Activated CD8-positive, alpha-beta memory T cell treated with anti-CD3 and anti-CD28 coated beads, Interleukin-2, amount 50 U/mL, for 1 hour (primary cell): ENCODE data around the gene C8A.

Source experiments
- DNase-seq: peaks from one replicate; pipeline ENCODE4 v3.0.0-alpha.2; 2020; ENCODE audit errors: extremely low read depth

The C8A gene

DNA sequence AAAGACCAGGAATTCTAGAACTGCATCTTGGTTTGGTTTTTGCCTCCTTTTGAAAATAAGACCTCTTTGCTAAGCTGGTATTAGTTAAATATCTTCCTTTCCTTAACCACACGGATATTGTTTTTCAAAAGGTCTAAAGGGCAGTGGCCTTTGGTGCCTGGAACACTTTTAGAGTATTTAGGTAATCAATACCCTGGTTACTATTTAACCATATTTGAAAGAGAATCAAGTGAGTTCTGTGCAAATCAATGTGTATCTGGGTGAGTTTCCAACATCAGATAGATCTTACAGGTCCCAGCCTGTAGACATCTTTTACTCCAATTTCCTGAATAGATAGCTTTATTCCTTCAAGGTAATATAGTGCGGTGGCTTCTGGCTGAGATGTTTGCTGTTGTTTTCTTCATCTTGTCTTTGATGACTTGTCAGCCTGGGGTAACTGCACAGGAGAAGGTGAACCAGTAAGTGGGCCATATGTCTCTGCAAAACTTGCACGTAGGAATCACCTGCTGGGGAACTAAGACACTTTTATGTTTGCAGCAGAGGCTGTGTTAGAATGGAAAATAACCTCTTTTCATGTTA, at the start of gene C8A:
Gene C8A (plus strand): TSS at position 277 of the 579 bp plus-strand sequence. CDS start 105 bp downstream, at position 382.
- no peak for DNase-seq

- no peak for DNase-seq
Measured at GRCh38 chr1:56806804-56807203, 47.8 kb upstream of the C8A start.

- no peak for DNase-seq
Measured at GRCh38 chr1:56808410-56808809, 46.2 kb upstream of the C8A start.

- DNase-seq: no peak
Measured at GRCh38 chr1:56811331-56811730, 43.3 kb upstream of the C8A start.

DNA sequence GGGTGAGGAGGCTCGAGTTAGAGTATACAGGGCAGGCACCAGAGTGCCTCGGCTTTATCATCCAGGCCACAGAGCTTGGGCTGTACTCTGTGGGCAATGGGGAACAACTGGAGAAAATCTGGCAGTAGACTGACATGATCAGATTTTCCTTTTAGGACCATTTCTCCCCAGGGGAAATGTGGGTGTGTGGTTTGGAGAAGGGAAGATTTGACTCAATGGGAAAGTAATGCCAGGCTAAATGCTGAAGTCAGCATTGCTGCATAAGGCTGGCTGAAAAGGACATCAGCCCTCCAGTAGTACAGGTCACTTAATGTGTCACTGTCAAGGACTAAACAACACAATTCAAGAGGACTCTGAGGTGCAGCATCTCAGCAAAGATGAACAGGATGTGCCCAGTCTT, 40.4 kb upstream of the C8A start:
- DNase-seq: no peak

GRCh38 chr1:56816264-56816663, 38.3 kb upstream of the C8A start:
- no peak for DNase-seq

DNA sequence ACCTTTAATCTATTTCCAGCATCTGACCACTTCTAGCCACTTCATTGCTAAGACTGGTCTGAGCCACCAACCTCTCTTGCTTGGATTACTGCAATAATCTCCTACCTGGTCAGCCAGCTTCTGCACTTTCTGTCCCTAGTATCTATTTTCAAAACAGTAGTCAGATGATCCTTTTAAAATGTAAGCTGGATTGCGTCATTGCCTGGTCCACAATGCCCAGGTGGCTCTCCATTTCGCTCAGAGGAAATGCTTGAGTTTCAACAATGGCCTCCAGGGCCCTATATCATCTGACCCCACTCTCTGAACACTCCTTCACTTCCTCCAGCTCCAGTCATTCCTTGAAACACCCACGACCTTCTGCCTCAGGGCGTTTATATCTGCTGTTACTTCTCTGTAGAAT, 37.7 kb upstream of the C8A start:
- no peak for DNase-seq

- no peak for DNase-seq
Measured at GRCh38 chr1:56817716-56818463, 36.7 kb upstream of the C8A start.

- no peak for DNase-seq
Measured at GRCh38 chr1:56819387-56819899, 35.2 kb upstream of the C8A start, which contains the start of gene FYB2. TSS of gene FYB2 (minus strand) at chr1:56819404. CDS start at chr1:56819290, 114 bp downstream.

DNA sequence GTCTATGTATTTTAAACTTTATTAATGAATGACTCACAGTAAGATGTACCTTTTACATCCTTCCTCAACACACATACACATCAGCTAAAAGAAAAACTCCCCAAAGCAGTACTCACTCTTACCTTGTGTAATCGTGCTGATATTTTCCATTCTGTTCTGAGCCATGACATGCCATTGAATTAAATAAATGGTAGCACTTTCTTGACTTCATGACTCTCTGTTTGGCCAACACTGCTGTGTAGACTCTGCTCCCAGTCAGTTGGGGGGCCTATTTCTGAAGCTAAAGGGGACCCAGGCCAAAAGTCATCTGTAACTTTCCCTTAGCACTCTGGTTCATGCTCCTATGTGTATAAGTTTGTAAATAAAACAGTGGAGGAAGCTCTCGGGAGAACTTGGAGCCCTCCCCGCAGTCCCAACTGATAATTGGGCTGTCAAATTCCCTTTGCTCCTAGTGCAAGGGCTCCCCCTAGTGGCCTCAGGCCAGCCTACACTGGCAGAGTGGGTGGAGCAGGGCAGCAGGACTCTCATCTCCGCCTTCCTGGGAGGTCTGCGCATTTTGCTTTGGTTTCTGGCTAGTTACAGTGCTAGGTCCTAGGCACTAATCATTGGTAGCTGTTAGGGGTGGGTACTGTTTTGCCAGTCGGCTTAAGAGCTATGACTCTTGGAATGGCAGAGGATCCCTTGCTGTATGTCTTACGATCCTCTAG, 33.7 kb upstream of the C8A start:
- DNase-seq: no peak

DNA sequence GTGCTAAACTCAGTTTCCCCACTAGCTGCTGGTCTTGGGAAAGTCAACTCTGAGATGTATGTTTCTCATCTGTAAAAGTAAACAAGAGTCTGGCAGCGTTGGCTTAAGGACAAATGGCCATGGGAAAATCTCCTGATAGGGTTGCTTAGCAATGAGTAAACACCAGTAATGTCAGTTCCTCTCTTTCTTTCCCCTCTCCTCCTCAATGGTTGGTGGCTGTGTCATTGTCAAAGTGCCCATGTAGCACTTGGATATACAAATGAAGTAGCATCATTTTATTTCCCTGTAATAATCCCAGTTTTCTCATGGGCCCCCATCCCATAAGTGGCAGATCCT, 33.2 kb upstream of the C8A start:
- no peak for DNase-seq

DNA sequence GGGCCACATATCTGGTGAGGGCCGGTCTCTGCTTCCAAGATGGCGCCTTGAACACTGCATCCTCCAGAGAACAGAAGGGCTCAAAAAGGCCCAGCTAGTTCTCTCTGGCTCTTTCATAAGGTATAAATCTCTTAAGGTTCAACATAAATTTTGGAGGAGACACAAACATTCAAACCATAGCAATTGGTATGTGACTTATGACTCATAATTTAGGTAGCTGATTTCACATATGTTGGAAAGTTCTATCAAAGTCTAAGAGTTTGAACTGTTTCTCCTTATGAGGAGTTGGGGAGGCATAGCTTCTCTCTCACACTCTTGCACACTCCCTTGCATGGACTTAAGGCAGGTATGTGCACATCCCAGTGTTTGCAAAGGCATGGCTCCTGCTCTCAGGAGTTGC, 30.3 kb upstream of the C8A start:
- DNase-seq: no peak

DNA sequence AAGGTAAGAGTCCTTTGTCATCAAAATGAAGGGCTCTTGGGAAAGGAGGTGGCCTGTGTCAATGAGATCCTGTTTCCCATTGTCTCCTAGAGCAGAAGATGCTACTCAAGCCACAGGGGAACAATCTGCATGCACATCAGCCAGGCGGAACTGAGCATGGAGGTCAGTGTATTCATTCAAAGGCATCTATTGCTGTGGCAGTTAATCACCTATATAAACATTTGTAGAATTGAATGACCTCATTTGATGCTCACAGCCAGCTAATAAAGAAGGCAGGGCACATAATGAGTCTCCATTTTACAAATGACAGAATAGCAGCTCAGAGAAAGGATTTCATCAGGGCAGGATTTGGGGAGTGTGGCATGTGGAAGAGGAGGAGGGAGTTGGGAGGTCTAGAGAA, 29.7 kb upstream of the C8A start:
- DNase-seq: no peak

GRCh38 chr1:56825436-56825835, 29.2 kb upstream of the C8A start:
- no peak for DNase-seq

DNA sequence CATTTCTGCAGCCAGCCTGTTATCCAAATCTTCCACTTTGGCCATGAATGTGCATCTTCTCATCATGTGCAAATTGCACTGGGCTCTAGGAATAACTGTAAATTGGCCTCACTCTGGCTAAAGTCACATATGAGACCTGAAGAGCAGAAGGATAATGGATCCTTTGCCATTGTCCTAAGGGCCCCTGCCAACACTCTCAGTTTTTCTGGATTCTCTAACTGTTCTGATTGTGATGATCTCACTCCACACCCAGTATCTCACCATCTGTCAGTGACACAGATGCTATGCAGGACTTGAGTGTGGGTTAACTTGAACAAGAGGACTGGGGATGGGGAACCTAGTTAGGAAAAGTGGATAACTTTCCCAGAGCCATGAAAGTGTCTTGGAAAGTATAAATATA, 26.9 kb upstream of the C8A start:
- no peak for DNase-seq

- no peak for DNase-seq
Measured at GRCh38 chr1:56830052-56830451, 24.5 kb upstream of the C8A start.

GRCh38 chr1:56831871-56832693, 22.5 kb upstream of the C8A start:
- DNase-seq: no peak

GRCh38 chr1:56833088-56833487, 21.5 kb upstream of the C8A start:
- DNase-seq: no peak

DNA sequence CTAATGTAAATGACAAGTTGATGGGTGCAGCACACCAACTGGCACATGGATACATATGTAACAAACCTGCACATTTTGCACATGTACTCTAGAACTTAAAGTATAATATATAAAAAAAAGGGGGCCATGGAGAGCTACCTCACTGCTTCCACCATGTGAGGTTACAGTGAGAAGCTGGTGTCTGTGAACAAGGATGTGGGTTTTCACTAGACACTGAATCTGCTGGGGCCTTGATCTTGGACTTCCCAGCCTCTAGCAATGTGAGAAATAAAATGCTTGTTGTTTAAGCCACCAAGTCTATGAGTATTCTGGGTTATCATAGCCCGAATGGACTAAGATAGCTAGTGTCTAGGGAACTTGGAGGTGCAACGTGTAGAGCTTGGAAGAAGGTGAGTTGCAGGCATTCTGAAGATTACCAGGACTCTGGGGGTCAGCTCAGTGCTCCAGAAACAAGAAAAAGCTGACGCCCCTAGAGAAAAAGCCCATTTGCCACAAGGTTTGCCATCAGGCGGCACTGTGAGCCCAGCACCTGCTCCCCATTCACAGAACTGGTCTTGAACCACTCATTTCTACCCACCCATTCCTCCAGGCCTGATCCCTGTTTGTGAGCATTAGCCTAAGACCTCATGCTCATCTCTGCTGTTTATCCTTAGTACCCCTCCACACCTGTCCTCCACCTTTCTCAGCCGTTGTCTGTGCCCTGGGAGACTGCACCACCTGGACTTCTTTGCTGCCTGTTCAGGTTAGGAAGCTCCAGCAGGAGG, 20.3 kb upstream of the C8A start:
- DNase-seq: no peak

DNA sequence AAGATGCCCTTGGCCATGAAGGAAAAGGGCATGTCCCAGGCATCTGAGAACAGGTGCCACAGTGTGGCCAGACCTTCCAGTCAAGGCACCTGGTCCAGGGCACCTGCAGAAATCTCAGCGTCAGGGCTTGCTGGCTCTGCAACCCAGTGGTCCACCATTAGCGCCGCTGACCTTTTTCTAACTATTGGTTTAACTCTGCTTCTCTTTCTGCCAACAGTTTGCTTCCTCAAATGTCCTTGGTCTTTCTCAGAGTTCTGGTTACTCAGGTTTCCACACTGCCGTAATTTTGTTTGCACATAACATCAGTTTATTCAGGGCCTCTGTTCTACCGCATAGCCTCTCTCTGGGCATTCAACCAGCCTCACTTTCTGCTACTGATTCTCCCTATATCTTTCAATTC, 18.9 kb upstream of the C8A start:
- DNase-seq: no peak

GRCh38 chr1:56836359-56836758, 18.2 kb upstream of the C8A start:
- DNase-seq: no peak
